EL (cell line): ENCODE results near the gene RRP12.

ENCODE experiments used
- DNase-seq: peaks from one replicate; pipeline ENCODE4 v3.0.0-alpha.2; 2016

RRP12 gene

DNA sequence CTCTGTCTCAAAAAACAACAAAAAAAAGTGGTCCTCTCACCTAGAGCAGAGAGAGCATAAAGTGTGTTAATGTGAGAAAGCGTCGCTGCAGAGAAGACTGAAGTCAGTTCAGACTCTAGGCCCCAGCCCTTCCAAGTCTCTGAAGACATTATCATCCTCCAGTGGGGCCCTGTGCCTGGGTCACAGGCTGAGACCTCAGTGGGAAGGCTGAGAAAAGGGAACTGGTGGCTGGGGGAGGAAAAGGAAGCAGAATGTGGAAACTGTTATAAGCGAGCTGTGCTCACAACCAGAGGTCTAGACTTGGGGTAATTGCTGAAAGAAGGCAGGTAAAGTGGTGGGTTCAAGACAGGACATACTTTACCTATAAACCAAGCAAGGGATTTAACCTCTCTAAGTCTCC lies 4.9 kb upstream of the RRP12 start:
- no peak for DNase-seq

DNA sequence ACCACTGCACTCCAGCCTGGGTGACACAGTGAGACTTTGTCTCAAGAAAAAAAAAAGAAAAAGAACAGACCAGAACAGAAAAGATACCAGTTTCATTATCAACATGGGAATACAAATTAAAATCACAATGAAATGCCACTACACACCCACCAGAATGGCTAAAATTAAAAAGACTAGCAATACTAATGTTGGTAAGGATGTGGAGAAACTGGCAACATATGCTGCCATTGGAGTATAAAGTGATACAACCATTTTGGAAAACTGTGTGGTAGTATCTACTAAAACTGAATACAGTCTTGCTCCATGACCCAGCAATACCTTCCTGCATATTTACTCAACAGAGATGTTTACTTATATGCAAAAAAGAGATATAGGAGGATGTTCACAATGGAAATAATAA lies 2.9 kb upstream of the RRP12 start:
- DNase-seq: no peak

DNA sequence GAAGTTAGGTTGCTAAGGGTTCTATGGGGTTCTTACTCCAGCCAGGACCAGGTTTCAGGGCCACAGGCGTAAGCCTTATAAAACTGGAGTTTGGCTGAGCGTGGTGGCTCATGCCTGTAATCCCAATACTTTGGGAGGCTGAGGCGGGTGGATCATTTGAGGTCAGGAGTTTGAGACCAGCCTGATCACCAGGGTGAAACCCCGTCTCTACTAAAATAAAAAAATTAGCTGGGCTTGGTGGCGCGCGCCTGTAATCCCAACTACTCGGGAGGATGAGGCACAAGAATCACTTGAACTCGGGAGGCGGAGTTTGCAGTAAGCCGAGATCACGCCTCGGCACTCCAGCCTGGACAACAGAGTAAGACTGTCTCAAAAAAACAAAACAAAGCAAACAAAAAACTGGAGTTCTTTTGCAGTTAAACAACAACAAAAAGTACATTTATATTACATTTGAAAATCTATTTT lies 347 bp upstream of the RRP12 start:
- DNase-seq: no peak

- peak; percentile 77 for DNase-seq
Observed at GRCh38 chr10:97399843-97400545, 1.1 kb downstream of the RRP12 start.

GRCh38 chr10:97396056-97396455 lies 5.1 kb downstream of the RRP12 start:
- DNase-seq: no peak

- DNase-seq: no peak
Observed at GRCh38 chr10:97393034-97393573, 8.0 kb downstream of the RRP12 start.

- DNase-seq: no peak
Observed at GRCh38 chr10:97390091-97390490, 11.0 kb downstream of the RRP12 start.

DNA sequence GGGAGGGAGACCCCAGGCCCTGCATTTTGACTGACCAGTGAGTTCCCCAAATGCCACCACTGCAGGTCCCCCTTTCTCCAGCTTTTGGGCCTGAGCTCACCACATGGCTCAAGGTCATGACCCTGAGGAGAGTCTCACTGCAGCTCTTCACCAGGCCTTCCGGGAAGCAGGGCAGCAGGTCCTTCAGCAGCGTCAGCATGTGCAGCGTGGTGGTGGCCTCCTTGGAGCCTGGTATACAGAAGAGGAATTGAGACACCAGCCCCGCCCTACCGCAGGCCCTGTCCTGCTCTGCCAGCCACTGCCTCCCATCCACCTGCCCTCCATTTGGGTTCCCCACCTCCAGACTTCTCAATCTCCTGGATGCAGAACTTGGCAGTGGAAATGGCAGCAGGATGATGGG lies 13.0 kb downstream of the RRP12 start:
- no peak for DNase-seq

GRCh38 chr10:97385565-97385964 lies 15.6 kb downstream of the RRP12 start:
- no peak for DNase-seq

DNA sequence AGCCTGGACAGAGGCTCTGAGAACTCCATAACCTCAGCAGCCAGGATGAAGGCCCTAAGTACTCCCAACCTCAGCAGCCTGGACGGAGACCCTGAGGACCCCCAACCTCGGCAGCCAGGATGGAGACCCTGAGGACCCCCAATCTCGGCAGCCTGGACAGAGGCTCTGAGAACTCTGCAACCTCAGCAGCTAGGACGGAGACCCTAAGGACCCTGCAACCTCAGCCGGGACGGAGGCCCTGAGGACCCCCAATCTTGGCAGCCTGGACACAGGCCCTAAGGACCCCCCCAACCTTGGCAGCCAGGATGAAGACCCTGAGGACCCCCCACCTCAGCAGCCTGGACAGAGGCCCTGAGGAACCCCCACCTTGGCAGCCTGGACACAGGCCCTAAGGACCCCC lies 16.5 kb downstream of the RRP12 start:
- DNase-seq: no peak

- DNase-seq: no peak
Observed at GRCh38 chr10:97384156-97384555, 17.0 kb downstream of the RRP12 start.

DNA sequence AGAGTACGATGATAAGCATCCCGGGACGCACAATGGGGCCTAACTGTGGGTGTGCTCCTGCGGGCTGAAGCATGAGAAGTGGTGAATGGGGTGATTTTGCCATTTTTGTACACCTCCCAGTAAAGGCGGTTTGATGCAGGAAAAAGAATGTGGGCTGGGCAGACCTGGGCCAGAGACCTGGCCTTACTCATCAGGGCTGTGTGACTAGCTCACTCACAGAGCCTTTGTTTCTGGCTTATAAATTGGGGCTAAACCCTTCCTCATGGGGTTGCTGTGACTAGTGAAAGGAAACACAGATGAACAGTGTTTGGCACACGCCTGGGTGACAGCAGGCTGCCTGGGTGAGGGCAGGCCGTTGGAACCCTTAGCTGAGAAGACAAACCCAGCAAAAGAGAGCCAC lies 18.0 kb downstream of the RRP12 start:
- no peak for DNase-seq

- no peak for DNase-seq
Observed at GRCh38 chr10:97381626-97382025, 19.5 kb downstream of the RRP12 start.

DNA sequence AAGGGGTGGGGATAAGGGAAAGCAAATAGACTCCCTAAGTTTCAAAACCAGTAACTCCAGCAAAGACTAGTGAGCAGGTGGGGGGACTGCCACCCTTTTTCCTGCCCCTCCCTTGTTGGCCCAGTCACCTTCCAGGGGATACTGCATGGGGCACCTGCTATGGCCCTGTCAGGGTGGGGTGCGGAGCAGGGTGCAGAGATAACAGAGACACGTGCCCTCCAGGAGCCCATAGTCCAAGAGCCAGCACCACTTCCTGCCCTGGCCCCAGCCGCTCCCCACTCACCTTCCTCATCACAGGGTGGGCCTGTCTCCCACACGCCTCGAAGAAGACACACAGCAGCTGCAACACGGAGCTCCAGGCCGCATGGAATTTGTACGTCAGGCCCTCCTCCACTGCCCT lies 20.6 kb downstream of the RRP12 start:
- DNase-seq: no peak

DNA sequence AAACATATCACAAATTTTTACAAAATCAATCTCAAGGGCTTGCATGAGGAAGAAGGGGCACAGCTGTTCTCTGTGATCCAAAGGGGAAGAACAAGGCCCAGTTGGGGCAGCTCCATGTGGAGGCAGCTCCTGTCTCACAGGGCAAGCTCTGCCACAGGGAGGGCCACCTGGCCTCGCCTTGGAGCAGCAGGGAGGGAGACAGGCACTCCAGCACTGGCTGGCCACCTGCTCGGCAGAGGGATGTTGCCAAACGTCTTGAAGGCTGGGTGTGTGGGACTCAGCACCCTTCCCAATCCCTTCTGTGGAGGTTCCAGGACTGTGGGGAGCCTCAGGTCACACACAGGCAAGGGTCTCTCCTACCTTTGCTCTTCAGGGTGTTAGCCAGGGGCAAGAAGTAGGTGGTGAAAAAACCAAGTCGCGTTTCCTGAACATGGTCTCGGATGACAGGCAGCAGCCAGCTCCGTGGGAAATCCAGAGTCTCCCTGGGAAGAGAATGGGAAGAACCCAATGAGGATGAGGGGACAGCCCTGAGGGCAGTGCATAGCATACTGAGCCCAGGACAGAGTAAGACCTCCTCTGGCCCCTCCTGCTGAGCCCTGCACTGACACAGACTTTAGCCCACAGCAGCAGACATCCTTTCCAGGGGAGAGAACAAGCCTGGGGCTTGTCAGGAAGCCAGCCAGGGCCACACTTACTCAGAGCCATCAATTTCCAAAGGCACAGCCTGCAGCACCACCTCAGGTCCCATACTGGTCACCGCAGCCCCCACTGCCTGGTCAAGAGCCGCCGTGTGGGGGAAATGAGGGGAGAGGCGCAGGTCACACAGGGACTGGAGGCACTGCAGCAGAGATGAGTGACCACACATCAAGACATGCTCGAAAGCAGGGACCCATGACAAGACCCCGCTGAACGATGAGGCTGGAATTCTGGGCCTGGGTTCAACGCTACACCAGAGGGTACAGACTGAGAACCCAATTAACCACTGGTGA lies 21.9 kb downstream of the RRP12 start:
- DNase-seq: no peak

- DNase-seq: no peak
Observed at GRCh38 chr10:97376413-97376812, 24.7 kb downstream of the RRP12 start.

- no peak for DNase-seq
Observed at GRCh38 chr10:97373456-97373855, 27.7 kb downstream of the RRP12 start.

DNA sequence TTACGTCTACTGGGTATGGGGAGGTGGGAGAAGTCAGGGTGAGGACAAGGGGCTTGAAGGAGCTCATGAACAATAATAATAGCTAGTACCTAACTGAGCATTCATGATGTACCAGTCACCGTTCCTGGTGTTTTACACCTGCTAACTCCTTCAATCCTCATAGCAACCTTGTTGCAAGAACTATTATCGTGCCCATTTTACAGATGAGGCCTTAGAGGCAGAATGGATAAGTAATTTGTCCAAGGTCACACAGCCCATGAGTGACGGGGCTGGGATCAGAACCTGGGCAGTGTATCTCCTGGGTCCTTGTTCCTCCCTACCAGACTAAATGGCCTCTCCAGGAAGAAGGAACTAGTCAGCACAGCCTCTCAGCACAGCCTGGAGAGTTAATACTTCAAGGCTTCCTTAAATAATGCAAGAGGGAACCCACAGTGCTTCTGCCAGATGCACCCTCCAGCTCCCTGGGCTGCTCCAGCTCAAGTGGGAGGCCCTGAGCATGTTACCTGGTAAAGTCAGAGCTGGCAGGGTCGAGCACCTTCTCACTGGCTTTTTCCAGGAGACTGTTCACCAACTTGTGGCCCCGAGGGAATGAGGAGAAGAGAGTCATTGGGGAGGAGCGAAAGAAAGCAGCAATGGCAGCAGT lies 28.8 kb downstream of the RRP12 start:
- no peak for DNase-seq

- DNase-seq: no peak
Observed at GRCh38 chr10:97371696-97372095, 29.4 kb downstream of the RRP12 start.

GRCh38 chr10:97367126-97367649 lies 34.0 kb downstream of the RRP12 start:
- DNase-seq: no peak

DNA sequence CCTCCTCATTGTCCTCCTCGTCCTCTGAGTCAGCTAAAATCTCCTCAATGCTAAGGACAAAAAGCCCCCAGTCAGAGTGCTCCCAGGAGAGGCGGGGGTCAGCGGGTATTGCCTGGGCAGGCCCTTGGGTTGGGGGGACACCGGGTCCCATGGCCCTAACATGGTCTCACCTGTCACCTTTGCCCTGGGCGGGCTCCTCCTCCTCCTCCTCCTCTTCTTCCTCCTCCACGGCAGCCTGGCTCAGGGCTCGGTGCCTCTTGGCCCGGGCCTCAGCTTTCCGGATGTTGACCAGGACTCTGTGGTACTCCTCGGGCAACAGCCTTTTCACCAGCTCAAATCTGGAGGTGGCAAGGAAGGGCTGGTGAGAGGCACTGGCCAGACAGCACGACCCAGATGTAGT lies 34.6 kb downstream of the RRP12 start:
- DNase-seq: no peak

DNA sequence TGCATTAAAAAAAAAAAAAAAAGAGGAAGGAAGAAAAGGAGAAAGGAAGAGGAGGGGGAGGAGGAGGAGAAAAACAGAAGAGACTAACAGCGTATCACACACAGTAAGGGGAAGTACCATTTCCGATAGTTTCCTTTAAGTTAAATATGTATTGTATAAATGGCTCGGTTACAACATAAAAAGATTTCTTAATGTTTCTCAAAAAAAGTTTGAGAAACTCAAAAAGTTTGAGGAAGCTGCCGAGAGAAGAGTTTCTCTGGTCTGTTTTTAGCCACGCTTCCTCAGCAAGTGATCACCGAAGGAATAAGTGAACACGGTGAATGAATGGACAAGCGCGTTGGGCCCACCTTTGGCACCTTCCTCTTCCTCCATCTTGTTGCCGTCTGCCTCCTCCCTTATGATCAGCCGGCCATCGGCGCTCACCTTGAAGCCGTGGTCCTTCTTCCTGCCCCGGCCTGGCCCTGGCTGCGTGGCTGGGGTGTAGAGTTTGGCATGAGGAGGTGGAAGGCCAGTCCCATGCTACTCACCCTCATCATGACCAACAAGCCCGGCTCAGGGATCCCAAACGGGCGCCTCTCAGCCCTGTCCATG lies 35.3 kb downstream of the RRP12 start:
- DNase-seq: no peak

DNA sequence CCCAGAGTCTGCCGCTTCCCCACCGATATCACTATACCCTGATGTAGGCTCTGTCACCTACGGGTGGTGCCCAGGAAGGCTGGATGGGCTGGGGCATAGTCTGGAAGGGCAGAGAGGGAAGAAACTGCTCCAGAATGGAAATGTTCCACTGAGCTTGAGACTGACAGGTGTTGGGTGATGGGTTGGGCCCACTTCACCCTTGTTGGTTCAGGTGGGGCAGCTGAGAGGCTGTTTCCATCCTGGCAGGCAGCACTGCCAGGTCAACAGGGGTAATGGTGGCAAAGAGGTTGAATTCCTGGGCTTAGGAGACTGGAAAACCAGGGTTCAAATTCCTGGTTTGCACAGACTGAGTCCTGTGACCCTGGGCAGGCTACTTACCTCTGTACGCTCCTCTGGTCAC lies 38.1 kb downstream of the RRP12 start:
- no peak for DNase-seq
